HG02885 (cell line): ENCODE results near the gene LRRTM4.
A peak's percentile ranks its signal among the peaks of the same experiment; 100 is the strongest.

Experiments
- ATAC-seq: cut with Tn5 transposase; IDR thresholded peaks from one replicate; pipeline ENCODE4 v1.9.1; 2021; ENCODE audit warnings: mild to moderate bottlenecking; ENCODE audit not compliant: unreplicated experiment, poor library complexity

Gene LRRTM4

DNA sequence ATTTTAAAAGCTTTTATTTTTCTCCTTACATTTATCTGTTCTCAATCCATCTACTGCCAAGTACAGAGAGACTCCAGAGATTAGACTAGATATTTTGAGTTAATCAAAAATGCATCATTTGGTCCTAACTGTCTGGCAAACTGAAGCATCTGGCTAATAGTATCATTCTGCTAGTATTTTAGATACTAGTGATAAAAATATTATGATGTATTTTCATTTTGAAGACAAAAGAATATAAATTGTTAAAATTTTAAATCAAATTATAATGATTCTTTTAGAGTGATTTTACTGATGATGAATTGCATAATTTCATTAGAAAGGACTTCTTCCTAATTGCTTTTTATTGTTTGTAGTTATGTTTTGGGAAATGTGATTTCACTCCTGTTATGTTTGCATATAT, 584.0 kb downstream of the LRRTM4 start:
- ATAC-seq: no peak

- no peak for ATAC-seq
Measured at GRCh38 chr2:76932550-76932949, 589.6 kb downstream of the LRRTM4 start.

DNA sequence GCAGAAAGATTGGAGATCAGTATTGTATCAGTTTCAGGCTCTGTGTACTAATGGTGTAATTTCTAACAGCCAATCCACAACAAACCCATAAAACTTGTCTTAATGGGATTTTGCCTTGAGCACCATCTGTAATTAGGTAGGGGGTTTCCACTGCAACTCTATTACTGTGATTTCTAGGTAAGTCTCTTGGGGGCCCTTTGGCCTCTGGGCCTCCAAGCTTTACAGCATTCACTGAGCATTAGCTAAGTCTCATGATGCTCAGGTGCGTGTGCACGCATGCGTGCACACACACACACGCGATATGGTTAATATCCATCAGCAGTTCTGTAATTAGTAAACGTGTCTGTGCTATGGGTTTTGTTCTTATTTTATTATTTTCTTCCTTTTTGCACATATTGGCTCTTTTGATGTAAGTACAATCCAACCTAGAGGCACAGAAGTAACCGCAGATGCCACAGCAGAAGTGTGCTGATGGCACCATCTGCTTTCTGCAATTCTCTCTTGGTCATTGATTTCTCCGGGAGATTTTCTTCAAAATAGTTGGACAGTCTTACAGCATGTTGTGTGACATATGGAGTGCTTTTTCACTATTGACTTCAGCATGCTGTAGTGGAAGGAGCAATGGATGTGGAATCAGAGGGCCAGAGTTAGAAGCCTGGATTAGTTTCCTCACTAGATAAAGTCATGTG, 592.0 kb downstream of the LRRTM4 start:
- no peak for ATAC-seq

GRCh38 chr2:76928026-76928425, 594.1 kb downstream of the LRRTM4 start:
- ATAC-seq: no peak

GRCh38 chr2:76921006-76921405, 601.2 kb downstream of the LRRTM4 start:
- ATAC-seq: no peak

- no peak for ATAC-seq
Measured at GRCh38 chr2:76895469-76895868, 626.7 kb downstream of the LRRTM4 start.

GRCh38 chr2:76870581-76870980, 651.6 kb downstream of the LRRTM4 start:
- no peak for ATAC-seq

DNA sequence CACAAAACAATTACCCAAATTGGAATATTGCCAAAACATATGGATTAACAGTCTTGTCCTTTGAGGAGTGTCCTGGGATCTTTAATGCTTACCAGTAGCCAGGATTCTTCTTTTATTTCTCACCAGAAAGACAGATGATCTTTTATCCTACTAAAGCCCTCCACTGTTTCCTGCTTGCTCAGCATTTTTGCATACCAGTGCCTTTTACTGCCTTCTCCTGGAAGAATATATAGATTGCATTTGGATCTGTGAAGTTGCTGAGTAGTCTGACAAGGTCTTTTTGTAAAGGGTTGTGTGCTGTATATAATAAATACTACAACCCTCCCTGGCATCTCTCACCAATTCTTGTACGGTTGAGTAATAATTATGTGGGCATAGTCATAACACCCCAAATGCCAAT, 652.2 kb downstream of the LRRTM4 start:
- ATAC-seq: no peak

- ATAC-seq: no peak
Measured at GRCh38 chr2:76867854-76868253, 654.3 kb downstream of the LRRTM4 start.

GRCh38 chr2:76866464-76866863, 655.7 kb downstream of the LRRTM4 start:
- no peak for ATAC-seq

DNA sequence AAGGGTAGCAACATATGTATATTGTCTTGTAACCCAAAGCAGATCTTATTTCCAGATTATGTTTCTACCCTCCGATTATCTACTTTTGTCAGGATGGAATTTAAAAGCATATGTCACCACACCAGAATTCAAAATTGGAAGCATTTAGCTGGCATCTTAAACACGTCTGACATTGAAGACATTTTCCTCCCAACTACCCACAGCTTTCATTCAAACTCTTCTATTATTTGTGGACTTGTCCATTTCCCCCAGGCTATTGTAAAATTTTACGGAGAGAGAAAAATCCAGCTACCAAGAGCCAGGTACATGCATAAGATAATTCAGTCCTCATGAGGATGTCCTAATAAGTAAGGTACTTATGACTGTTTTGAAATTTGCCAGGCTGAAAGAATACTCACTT, 659.3 kb downstream of the LRRTM4 start:
- no peak for ATAC-seq

GRCh38 chr2:76861708-76862107, 660.5 kb downstream of the LRRTM4 start:
- ATAC-seq: peak; percentile 65

GRCh38 chr2:76851000-76851399, 671.2 kb downstream of the LRRTM4 start:
- no peak for ATAC-seq

GRCh38 chr2:76849086-76849485, 673.1 kb downstream of the LRRTM4 start:
- ATAC-seq: no peak

GRCh38 chr2:76839826-76840225, 682.4 kb downstream of the LRRTM4 start:
- ATAC-seq: no peak

DNA sequence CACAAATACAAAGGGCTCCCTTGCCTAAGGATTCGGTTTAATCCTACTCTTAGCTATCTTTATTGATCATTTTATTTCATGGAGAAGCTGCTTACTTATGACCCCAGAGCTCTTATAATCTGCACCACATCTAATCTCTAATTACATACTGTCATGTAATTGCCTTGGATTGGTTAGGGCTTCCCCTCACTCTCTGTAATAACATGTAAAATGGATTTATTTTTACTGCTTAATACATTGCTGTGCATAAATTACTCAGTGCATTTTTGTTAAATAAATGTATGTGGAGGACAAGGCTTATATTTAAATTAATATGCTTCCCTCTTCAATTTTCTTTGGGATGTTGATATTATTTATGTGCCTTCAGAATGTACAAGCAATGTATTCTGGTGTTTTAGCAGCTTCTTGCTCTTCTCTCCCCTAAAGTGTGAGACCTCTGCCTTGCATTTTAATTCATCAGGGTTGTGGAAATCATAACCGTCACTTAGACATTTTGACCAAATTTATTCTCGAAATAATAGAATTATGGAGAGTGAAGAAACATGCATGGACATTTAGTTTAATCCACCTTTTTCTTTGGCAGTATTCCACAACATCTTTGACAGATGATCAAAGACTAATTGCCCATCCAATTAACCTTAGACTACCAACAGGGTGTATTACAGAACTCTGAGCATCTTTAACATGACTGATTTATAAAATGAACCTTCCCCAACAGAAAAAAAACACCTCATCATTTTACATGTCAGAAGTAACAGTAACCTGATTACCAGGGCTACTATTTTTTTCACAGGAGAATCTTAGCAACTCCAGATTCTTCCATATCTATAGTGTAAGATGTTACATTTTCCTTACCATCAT, 692.6 kb downstream of the LRRTM4 start:
- ATAC-seq: no peak

- no peak for ATAC-seq
Measured at GRCh38 chr2:76826691-76827090, 695.5 kb downstream of the LRRTM4 start.

DNA sequence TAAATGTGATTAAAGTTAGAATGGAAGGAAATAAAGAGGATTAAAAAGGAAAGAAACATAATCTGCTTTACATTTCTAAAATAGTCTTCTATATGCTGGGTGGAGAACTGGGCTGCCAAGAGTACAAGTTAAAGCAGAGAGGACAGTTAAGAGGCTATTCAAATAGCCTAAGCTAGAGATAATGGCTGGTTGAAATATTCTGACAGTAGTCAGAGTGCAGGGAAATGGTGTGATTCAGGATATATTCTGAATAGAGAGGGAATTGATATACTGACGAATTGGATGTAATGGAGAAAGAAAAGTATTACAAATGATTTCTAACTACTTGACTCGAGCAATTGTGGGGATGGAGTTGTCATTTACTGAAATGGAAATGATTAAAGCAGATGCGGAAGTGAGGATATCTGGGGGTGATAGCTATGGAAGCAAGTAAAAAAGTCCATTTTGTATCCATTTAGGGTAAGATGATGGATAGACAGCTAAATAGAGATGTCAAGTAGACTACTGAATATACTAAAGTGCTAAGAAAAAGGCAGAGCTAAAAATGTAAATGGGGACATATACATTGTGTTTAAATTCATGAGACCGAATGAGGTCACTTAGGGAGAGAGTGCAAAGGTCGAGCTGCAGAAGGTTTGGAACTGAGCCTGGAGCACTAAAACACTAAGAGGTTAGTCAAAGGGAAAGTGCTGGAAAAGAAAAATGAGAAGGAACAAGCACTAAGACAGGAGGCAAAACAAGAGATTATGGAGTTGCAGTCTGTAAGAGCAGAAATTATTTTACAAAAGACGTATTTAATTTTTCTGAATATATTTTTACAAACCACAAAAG, 696.8 kb downstream of the LRRTM4 start:
- ATAC-seq: no peak

- no peak for ATAC-seq
Measured at GRCh38 chr2:76821731-76822130, 700.4 kb downstream of the LRRTM4 start.

DNA sequence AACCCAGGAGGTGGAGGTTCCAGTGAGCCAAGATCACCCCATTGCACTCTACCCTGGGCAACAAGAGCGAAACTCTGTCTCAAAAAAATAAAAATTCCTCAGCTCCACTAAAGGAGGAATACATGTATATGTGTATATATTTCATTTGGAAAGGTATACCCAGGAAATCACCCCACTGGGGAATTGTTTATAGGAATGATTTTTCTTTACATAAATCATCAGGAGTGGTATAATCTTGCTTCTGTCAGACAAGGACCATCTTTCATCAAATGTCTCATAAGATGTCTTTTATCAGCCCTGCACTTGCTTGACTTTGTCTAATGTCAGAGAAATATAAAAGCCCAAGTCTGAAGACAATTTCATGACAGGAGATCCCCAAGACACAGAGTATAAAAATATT, 709.1 kb downstream of the LRRTM4 start:
- ATAC-seq: no peak

DNA sequence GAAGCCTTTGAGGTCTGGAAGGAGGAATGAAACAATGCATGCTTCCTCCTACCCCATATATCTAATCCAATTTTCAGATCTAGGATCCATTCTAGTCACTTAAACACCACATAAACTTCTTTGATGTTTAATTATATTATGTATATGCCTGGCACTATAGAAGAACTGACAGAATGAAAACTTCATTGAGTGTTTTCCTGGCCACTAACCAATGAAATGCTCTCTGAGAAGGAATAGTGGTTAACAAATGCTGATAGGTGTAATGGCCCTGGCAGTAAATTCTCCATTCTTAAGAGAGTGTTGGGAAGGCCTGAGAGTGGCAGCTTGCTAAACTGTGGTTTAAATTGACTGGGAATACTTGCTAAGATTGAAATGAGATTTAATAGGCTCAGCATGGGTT, 710.0 kb downstream of the LRRTM4 start:
- ATAC-seq: no peak
